GM12891 (cell line): Measurements from ENCODE around the gene MRTFB.

Source experiments
- PAX5 ChIP-seq: IDR thresholded peaks from 2 replicates; pipeline ENCODE4 v1.6.1; 2011; ENCODE audit warnings: low read length, moderate library complexity, mild to moderate bottlenecking; ENCODE audit not compliant: insufficient read depth, severe bottlenecking
- POLR2A ChIP-seq: IDR thresholded peaks from 2 replicates; pipeline ENCODE4 v1.6.1; 2011; ENCODE audit warnings: low read depth, low read length, control low read depth
- POLR2AphosphoS5 ChIP-seq: IDR thresholded peaks from 2 replicates; pipeline ENCODE4 v1.6.1; 2011; ENCODE audit warnings: low read depth, low read length, control low read depth
- TAF1 ChIP-seq: IDR thresholded peaks from 2 replicates; pipeline ENCODE4 v1.6.1; 2011; ENCODE audit warnings: low read depth, low read length, control low read depth

DNA sequence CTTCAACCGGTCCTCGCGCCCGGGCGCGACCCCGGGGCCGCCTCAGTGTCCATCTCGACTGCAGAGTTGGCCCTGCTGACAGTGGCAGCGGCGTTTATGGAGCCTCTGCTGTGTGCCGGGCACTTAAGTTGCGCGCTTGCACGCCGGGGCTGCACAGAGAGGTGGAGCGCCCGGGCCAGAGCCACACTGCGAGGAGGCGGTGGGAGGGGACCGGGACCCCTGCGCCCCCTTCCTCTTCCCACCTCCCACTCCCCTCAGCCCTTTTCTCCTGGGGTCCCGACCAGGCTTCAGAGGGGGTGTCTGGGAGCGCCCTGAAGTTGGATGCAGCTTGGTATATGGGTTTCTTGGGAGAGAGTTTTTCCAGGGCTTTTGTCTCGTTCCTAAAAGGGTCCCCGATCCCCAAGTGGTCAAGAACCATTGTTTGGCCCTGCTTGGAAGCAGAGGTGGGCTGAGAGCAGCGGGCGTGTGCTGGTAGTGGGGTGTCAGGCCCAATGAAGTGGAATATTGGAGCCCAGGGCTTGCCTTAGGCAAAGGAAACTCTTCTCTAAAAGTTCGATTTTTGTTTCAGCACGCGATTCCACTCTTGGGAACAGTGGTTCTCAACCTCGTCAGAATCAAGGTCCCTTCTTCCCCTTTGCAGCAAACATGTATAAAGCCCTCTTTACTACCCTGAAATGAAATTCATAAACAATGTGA lies 605 bp downstream of the MRTFB start:
- TF ChIP-seq POLR2A (no peak), POLR2AphosphoS5 (no peak), TAF1 (no peak), PAX5 (no peak)
